Upper lobe of right lung (tissue), 1 donor: ENCODE measurements around the gene ATP5F1A. TPM values are rescaled to one million over a fixed set of nuclear protein-coding genes. Genes with fewer than 3 reads are reported as not detected.
A peak's percentile ranks its signal among the peaks of the same experiment; 100 is the strongest.

Experiments
- ATAC-seq: fragments of 200-7000 bp; cut with Tn5 transposase; one replicate; pipeline ENCODE4 v1.9.1; 2020; ENCODE audit warnings: mild to moderate bottlenecking, moderate library complexity
- DNase-seq: peaks from one replicate; pipeline ENCODE4 v3.0.0-alpha.2; 2020
- H3K27ac ChIP-seq: fragments of 200-600 bp; one replicate; pipeline ENCODE4 v1.8.0; 2022
- H3K27me3 ChIP-seq: fragments of 200-600 bp; one replicate; pipeline ENCODE4 v1.8.0; 2022; ENCODE audit warnings: mild to moderate bottlenecking
- H3K36me3 ChIP-seq: fragments of 200-600 bp; one replicate; pipeline ENCODE4 v1.8.0; 2022
- H3K4me1 ChIP-seq: fragments of 200-600 bp; one replicate; pipeline ENCODE4 v1.8.0; 2022
- H3K4me3 ChIP-seq: fragments of 200-600 bp; one replicate; pipeline ENCODE4 v1.8.0; 2022; ENCODE audit warnings: mild to moderate bottlenecking
- H3K9me3 ChIP-seq: fragments of 200-600 bp; one replicate; pipeline ENCODE4 v1.8.0; 2022
- intact Hi-C: fragments of 100-400 bp; cut with DNase I; formaldehyde crosslinking; loops from one replicate; pipeline ENCODE4 v1.11.0; 2022
- total RNA-seq: library from RNA; stranded (reverse); fragmentation: NEBNext Ultra II Directional; extraction: Animal tissue kit (Norgen Biotek cat#: 25700); gene quantifications from one replicate; pipeline ENCODE4 v1.2.1, GENCODE V29; 2021
- TF ChIP-seq, protein P1 (sequence below): fragments of 200-600 bp; IDR thresholded peaks from one replicate; pipeline ENCODE4 v1.8.0; 2022; ENCODE audit warnings: antibody characterized with exemption
- donor health status: DM: no; HTN: yes; CAD: no; lungs with severe emphysema.

ATP5F1A gene
- total RNA-seq, 1 donor from 2014 or later = 254 TPM

GRCh38 chr18:46068763-46069162 lies 29.3 kb downstream of the ATP5F1A start:
- DNase-seq = no peak

GRCh38 chr18:46067438-46068007 lies 30.6 kb downstream of the ATP5F1A start:
- no peaks in the 10 kb centered on the region for H3K9me3 ChIP-seq
- H3K4me3 ChIP-seq = no peak overlapping the region
- TF ChIP-seq, protein P1, sequence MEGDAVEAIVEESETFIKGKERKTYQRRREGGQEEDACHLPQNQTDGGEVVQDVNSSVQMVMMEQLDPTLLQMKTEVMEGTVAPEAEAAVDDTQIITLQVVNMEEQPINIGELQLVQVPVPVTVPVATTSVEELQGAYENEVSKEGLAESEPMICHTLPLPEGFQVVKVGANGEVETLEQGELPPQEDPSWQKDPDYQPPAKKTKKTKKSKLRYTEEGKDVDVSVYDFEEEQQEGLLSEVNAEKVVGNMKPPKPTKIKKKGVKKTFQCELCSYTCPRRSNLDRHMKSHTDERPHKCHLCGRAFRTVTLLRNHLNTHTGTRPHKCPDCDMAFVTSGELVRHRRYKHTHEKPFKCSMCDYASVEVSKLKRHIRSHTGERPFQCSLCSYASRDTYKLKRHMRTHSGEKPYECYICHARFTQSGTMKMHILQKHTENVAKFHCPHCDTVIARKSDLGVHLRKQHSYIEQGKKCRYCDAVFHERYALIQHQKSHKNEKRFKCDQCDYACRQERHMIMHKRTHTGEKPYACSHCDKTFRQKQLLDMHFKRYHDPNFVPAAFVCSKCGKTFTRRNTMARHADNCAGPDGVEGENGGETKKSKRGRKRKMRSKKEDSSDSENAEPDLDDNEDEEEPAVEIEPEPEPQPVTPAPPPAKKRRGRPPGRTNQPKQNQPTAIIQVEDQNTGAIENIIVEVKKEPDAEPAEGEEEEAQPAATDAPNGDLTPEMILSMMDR = no peak
- no peaks in the 10 kb centered on the region for H3K27me3 ChIP-seq
- H3K27ac ChIP-seq = no peak overlapping the region
- H3K4me1 ChIP-seq = peaks cover 26% of the 10 kb centered on the region
- intact Hi-C loops = no loop called here
- H3K36me3 ChIP-seq = no peaks in the 10 kb centered on the region
- DNase-seq (no peak), ATAC-seq (peak; percentile 4)

More at GRCh38 chr18:46068763-46069162, 29.3 kb downstream of the ATP5F1A start:
- Histone ChIP-seq H3K27me3 (no peaks in the 10 kb centered on the region), H3K4me3 (no peak overlapping the region), H3K9me3 (no peaks in the 10 kb centered on the region), H3K27ac (no peak overlapping the region), H3K36me3 (no peaks in the 10 kb centered on the region), H3K4me1 (peaks cover 31% of the 10 kb centered on the region)
- TF ChIP-seq, protein P1 = no peak
- no peak for ATAC-seq
- intact Hi-C loops = no loop called here

DNA sequence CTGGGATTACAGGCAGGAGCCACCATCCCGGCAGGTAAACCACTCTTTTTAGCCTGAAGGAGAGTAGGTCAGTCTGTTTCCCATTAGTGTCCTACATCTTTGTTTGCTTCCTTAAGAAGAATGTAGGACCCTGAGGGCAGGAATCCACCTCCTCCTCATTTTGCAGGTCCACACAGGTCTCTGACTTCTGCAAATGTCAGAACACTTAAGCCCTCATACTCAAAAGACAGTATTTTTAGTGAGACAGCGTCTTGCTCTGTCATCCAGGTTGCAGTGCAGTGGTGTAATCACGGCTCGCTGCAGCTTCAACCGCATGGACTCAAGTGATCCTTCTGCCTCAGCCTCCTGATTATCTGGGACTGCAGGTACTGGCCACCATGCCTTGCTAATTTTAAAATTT lies 35.3 kb downstream of the ATP5F1A start:
- intact Hi-C loops = no loop called here
- DNase-seq (no peak), ATAC-seq (no peak)
- no peaks in the 10 kb centered on the region for H3K9me3 ChIP-seq
- no peak overlapping the region for H3K4me3 ChIP-seq
- no peaks in the 10 kb centered on the region for H3K27me3 ChIP-seq
- no peaks in the 10 kb centered on the region for H3K4me1 ChIP-seq
- TF ChIP-seq, protein P1 = no peak
- H3K27ac ChIP-seq = no peak overlapping the region
- no peaks in the 10 kb centered on the region for H3K36me3 ChIP-seq

DNA sequence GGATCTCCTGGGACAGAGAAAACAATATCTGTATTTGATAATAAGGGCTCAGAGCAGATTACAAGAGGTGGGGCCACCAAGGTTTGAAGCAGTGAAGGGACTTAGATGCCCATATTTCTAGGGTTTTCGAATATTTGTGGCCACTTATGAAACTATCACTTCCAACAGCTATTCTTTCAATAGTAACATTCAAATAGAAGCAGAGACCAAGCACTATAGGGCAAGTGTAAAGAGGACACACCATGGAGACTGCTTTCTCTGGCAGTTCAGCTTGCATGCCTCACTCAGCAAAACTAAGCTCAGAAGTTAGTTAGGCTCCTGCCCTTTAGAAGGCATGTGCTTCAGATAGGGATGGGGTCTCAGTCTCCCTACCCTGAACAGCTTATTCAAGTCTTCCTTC lies 36.3 kb downstream of the ATP5F1A start:
- no peak for DNase-seq
- Histone ChIP-seq H3K27ac (no peak overlapping the region), H3K4me1 (no peaks in the 10 kb centered on the region), H3K36me3 (no peaks in the 10 kb centered on the region), H3K9me3 (no peaks in the 10 kb centered on the region), H3K27me3 (no peaks in the 10 kb centered on the region), H3K4me3 (no peak overlapping the region)
- ATAC-seq = no peak
- intact Hi-C loops = no loop called here
- TF ChIP-seq, protein P1 = no peak

DNA sequence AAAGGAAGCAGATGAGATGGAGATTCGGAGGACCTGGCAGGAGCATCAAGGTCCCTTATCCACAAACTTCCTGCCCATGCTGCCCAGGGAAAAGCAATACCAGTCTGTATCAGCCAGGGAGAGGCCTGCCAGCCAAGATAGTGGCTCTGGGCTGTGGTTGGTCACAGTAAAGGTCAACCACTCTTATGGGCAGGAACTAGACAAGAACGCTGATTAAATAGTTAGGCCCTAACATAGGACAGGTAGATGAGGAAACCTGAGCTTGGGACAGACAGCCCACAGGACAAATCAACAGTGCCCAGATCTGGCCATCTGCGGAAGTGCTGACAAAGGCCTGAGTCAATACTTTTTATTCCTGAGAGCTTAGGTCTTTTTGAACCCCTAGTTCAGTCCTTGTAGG lies 36.7 kb downstream of the ATP5F1A start:
- Histone ChIP-seq H3K36me3 (no peaks in the 10 kb centered on the region), H3K4me1 (no peaks in the 10 kb centered on the region), H3K4me3 (no peak overlapping the region), H3K9me3 (no peaks in the 10 kb centered on the region), H3K27me3 (no peaks in the 10 kb centered on the region), H3K27ac (no peak overlapping the region)
- ATAC-seq (no peak), DNase-seq (no peak)
- TF ChIP-seq, protein P1 = no peak
- intact Hi-C loops = no loop called here

DNA sequence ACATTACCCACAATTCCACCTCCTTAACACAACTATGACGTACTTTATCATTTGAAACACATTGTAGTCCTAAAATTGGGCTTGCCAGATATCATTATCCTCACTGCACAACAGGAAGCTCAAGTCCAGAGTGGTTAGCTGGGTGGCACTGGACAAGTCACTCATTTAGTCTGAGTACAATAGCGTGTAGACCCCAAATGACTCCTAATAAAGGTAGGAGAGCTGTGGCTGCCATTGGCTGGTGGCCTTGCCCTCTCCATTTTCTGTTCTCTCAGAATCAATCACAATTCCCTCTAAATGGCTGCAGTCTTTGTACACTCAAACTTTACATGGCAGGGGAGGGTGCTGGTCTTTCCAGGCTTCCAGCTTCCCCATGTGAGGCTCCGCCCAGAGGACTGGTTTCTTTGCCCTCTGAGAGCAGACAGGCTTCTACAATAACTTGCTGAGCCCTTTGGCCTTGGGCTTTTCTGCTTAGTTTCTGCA lies 37.7 kb downstream of the ATP5F1A start:
- no peaks in the 10 kb centered on the region for H3K36me3 ChIP-seq
- DNase-seq = no peak
- no peaks in the 10 kb centered on the region for H3K9me3 ChIP-seq
- H3K27ac ChIP-seq = no peak overlapping the region
- TF ChIP-seq, protein P1 = no peak
- H3K4me1 ChIP-seq = peaks cover 4% of the 10 kb centered on the region
- intact Hi-C loops = no loop called here
- no peak for ATAC-seq
- no peaks in the 10 kb centered on the region for H3K27me3 ChIP-seq
- H3K4me3 ChIP-seq = no peak overlapping the region
